HepG2 (cell line): ENCODE measurements around the gene NT5DC1. TPM values are rescaled to one million over a fixed set of nuclear protein-coding genes. Genes with fewer than 3 reads are reported as not detected.
A peak's percentile ranks its signal among the peaks of the same experiment; 100 is the strongest.

Source experiments
- CENPT ChIP-seq: sonication (generic); formaldehyde crosslinking; IDR thresholded peaks from 2 replicates; pipeline ENCODE4 v1.8.0; 2022; ENCODE audit warnings: low read depth, mild to moderate bottlenecking, moderate library complexity, missing genetic modification reagents
- EHMT2 ChIP-seq: fragments of 200-600 bp; sonication (generic); IDR thresholded peaks from 2 replicates; pipeline ENCODE4 v1.7.0; 2017; ENCODE audit warnings: antibody characterized with exemption, low read depth, low read length, borderline replicate concordance
- HMG20A ChIP-seq: IDR thresholded peaks from 2 replicates; pipeline ENCODE4 v1.6.1; 2016; ENCODE audit warnings: borderline replicate concordance
- IRF2 ChIP-seq: IDR thresholded peaks from 2 replicates; pipeline ENCODE4 v1.6.1; 2018; ENCODE audit warnings: missing genetic modification reagents, missing compliant biosample characterization
- MYC ChIP-seq: sonication (generic); formaldehyde crosslinking; IDR thresholded peaks from 2 replicates; pipeline ENCODE4 v1.9.0; 2021; ENCODE audit warnings: missing genetic modification reagents, borderline replicate concordance
- PRMT3 ChIP-seq: sonication (generic); formaldehyde crosslinking; IDR thresholded peaks from 2 replicates; pipeline ENCODE4 v1.8.1; 2022; ENCODE audit warnings: low read depth, mild to moderate bottlenecking, moderate library complexity, missing genetic modification reagents, borderline replicate concordance
- SALL1 ChIP-seq: sonication (generic); formaldehyde crosslinking; IDR thresholded peaks from 2 replicates; pipeline ENCODE4 v1.8.0; 2022; ENCODE audit warnings: mild to moderate bottlenecking, missing genetic modification reagents
- SOX13 ChIP-seq, 3 experiments: fragments of 450-650 bp in 1 of 3; sonication (generic) in 1 of 3; formaldehyde crosslinking in 1 of 3; IDR thresholded peaks in 2 of 3; conservative IDR thresholded peaks in 1 of 3; 2 replicates each; pipeline versions ENCODE4 v1.5.0 to v1.6.1; 2016 to 2020; ENCODE audit warnings: antibody characterized with exemption in 1 of 3, mild to moderate bottlenecking in 1 of 3, missing compliant biosample characterization in 1 of 3, missing genetic modification reagents in 1 of 3, moderate library complexity in 1 of 3
- ZMAT3 ChIP-seq: sonication (generic); formaldehyde crosslinking; conservative IDR thresholded peaks from 2 replicates; pipeline ENCODE4 v1.7.0; 2021; ENCODE audit warnings: missing genetic modification reagents
- ZNF101 ChIP-seq: sonication (generic); formaldehyde crosslinking; IDR thresholded peaks from 2 replicates; pipeline ENCODE4 v1.4.0; 2020; ENCODE audit warnings: mild to moderate bottlenecking, low read depth, missing genetic modification reagents, borderline replicate concordance
- ZNF12 ChIP-seq: sonication (generic); formaldehyde crosslinking; IDR thresholded peaks from 2 replicates; pipeline ENCODE4 v1.5.0; 2020; ENCODE audit warnings: missing genetic modification reagents
- ZNF292 ChIP-seq: sonication (generic); formaldehyde crosslinking; IDR thresholded peaks from 2 replicates; pipeline ENCODE4 v1.8.1; 2022; ENCODE audit warnings: mild to moderate bottlenecking, low read depth, missing genetic modification reagents, borderline replicate concordance
- ZNF446 ChIP-seq: sonication (generic); formaldehyde crosslinking; IDR thresholded peaks from 2 replicates; pipeline ENCODE4 v1.5.0; 2020; ENCODE audit warnings: mild to moderate bottlenecking, missing genetic modification reagents
- polyA plus RNA-seq, 8 experiments: library from polyadenylated mRNA; depleted of rRNA in 3 of 8; stranded (reverse) in 7 of 8; unstranded in 1 of 8; fragments of >200 nt; fragmentation: Illumina TruSeq in 4 of 8; extraction: Trizol in 4 of 8; gene quantifications; 2 replicates each; pipeline versions ENCODE4 v1.2.1 to v1.2.3, GENCODE V29; 2011 to 2016; ENCODE audit warnings: low read depth in 4 of 8, missing spikeins in 1 of 8, mixed read lengths in 1 of 8; ENCODE audit not compliant: insufficient read depth in 1 of 8
- total RNA-seq, 5 experiments: library from RNA; depleted of rRNA; stranded (reverse); fragments of >200 nt; fragmentation: Illumina TruSeq; extraction: Trizol; gene quantifications; 2 replicates each; pipeline ENCODE4 v1.2.3, GENCODE V29; 2016; ENCODE audit warnings: low read depth in 1 of 5
- TF ChIP-seq, protein P1 (sequence below): sonication (generic); formaldehyde crosslinking; IDR thresholded peaks from 2 replicates; pipeline ENCODE4 v1.4.0; 2020; ENCODE audit warnings: mild to moderate bottlenecking, missing genetic modification reagents
- TF ChIP-seq, protein P2 (sequence below): sonication (generic); formaldehyde crosslinking; IDR thresholded peaks from 2 replicates; pipeline ENCODE4 v1.5.1; 2020; ENCODE audit warnings: missing genetic modification reagents, mild to moderate bottlenecking, borderline replicate concordance

NT5DC1 gene
- total and polyA plus RNA-seq, 2 of the 13 experiments (the other 11 are each of a cell fraction or from before 2014, with no cell fraction given): 27.0 to 56.1 TPM

DNA sequence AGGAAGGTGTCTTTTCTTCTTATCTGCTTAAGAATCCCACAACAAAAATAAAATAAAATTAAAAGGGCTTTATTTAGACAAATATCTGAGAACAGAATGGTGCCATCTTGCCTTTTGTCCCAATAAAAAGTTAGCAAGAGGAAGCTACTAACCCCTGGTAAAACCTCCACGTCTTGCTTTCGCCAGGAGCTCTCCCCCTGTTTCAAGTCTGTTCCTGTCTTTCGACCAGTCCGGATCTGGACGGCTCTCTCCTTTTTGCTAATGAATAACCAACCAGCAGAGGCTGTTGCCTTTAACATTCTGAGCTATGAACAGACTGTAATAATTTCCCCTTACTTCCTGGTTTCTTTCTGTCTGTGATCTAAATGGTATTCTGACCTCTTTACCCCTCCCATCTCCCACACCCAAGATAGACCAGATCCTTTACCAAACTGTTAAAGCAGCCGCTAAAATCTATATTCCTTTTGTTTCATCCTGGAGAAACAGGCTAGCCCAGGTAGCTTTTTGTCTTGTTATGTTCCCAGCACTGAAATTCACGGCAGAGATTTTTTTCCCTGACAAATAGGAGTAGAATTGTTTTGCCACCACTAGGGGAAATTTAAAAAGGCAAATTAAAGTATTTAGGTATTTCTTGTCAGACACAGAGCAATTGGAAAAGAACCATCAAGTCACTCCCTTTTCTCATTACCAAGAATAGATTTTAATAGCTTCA is 39.9 kb upstream of the NT5DC1 start, which contains the start of gene FRK (continued):
- TF ChIP-seq ZNF446 (CRISPR knock-in tag) (no peak), EHMT2 (no peak), SOX13 (IDR thresholded peaks at IDR 0.05) (no peak), SOX13 (CRISPR knock-in tag; conservative IDR thresholded peaks at IDR 0.05 in 1 of 2, IDR thresholded peaks at IDR 0.05 in 1 of 2) (no peak; a peak in 1 of 4 replicates), CENPT (CRISPR knock-in tag) (no peak), SALL1 (no peak), IRF2 (CRISPR knock-in tag) (peak; percentile 55; the same call in 1 of the 2 replicates), ZNF292 (CRISPR knock-in tag) (peak; percentile 59; the same call in 1 of the 2 replicates), MYC (no peak), PRMT3 (CRISPR knock-in tag) (no peak), ZNF12 (CRISPR knock-in tag) (peak; percentile 29; the same call in 1 of the 2 replicates), HMG20A (CRISPR knock-in tag) (peak; percentile 63; the same call in 1 of the 2 replicates), ZMAT3 (no peak), ZNF101 (CRISPR knock-in tag) (no peak)
- TF ChIP-seq, protein P1, sequence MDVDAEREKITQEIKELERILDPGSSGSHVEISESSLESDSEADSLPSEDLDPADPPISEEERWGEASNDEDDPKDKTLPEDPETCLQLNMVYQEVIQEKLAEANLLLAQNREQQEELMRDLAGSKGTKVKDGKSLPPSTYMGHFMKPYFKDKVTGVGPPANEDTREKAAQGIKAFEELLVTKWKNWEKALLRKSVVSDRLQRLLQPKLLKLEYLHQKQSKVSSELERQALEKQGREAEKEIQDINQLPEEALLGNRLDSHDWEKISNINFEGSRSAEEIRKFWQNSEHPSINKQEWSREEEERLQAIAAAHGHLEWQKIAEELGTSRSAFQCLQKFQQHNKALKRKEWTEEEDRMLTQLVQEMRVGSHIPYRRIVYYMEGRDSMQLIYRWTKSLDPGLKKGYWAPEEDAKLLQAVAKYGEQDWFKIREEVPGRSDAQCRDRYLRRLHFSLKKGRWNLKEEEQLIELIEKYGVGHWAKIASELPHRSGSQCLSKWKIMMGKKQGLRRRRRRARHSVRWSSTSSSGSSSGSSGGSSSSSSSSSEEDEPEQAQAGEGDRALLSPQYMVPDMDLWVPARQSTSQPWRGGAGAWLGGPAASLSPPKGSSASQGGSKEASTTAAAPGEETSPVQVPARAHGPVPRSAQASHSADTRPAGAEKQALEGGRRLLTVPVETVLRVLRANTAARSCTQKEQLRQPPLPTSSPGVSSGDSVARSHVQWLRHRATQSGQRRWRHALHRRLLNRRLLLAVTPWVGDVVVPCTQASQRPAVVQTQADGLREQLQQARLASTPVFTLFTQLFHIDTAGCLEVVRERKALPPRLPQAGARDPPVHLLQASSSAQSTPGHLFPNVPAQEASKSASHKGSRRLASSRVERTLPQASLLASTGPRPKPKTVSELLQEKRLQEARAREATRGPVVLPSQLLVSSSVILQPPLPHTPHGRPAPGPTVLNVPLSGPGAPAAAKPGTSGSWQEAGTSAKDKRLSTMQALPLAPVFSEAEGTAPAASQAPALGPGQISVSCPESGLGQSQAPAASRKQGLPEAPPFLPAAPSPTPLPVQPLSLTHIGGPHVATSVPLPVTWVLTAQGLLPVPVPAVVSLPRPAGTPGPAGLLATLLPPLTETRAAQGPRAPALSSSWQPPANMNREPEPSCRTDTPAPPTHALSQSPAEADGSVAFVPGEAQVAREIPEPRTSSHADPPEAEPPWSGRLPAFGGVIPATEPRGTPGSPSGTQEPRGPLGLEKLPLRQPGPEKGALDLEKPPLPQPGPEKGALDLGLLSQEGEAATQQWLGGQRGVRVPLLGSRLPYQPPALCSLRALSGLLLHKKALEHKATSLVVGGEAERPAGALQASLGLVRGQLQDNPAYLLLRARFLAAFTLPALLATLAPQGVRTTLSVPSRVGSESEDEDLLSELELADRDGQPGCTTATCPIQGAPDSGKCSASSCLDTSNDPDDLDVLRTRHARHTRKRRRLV (CRISPR knock-in tag): no peak
- TF ChIP-seq, protein P2, sequence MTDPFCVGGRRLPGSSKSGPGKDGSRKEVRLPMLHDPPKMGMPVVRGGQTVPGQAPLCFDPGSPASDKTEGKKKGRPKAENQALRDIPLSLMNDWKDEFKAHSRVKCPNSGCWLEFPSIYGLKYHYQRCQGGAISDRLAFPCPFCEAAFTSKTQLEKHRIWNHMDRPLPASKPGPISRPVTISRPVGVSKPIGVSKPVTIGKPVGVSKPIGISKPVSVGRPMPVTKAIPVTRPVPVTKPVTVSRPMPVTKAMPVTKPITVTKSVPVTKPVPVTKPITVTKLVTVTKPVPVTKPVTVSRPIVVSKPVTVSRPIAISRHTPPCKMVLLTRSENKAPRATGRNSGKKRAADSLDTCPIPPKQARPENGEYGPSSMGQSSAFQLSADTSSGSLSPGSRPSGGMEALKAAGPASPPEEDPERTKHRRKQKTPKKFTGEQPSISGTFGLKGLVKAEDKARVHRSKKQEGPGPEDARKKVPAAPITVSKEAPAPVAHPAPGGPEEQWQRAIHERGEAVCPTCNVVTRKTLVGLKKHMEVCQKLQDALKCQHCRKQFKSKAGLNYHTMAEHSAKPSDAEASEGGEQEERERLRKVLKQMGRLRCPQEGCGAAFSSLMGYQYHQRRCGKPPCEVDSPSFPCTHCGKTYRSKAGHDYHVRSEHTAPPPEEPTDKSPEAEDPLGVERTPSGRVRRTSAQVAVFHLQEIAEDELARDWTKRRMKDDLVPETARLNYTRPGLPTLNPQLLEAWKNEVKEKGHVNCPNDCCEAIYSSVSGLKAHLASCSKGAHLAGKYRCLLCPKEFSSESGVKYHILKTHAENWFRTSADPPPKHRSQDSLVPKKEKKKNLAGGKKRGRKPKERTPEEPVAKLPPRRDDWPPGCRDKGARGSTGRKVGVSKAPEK: no peak
